MM.1S (cell line): ENCODE data around the gene SEPTIN10.

Source experiments
- CTCF ChIP-seq: fragments of 300-600 bp; sonication (generic); IDR thresholded peaks from 2 replicates; pipeline ENCODE4 v1.5.1; 2016; ENCODE audit warnings: antibody characterized with exemption, low read length, mixed read lengths
- EZH2 ChIP-seq: fragments of 300-600 bp; sonication (generic); optimal IDR thresholded peaks from 2 replicates; pipeline ENCODE3; 2017; ENCODE audit warnings: low read depth, mild to moderate bottlenecking, antibody characterized with exemption, low read length, mixed read lengths

GRCh38 chr2:109500910-109501309 lies 112.9 kb downstream of the SEPTIN10 start:
- TF ChIP-seq CTCF (no peak), EZH2 (no peak)
